HT-29 (cell line): Measurements from ENCODE around the gene REEP3. TPM values are rescaled to one million over a fixed set of nuclear protein-coding genes. Genes with fewer than 3 reads are reported as not detected.
"Not testable (repeated sequence)": the region's sequence is repeated elsewhere in the genome, so short reads cannot be mapped to it uniquely, and the experiment has no call there.

Source experiments
- DNase-seq: peaks from one replicate; pipeline ENCODE4 v3.0.0-alpha.2; 2015; ENCODE audit warnings: low spot score
- small RNA-seq: library from RNA; depleted of rRNA; stranded (forward); fragments of <200 nt; gene quantifications from one replicate; pipeline ENCODE3, GENCODE V24; 2014
- total RNA-seq: library from RNA; depleted of rRNA; stranded (reverse); fragments of >200 nt; shearing (Covaris generic); gene quantifications from 2 replicates; pipeline ENCODE4 v1.2.3, GENCODE V29; 2014; rRNA removed

Gene REEP3
- total RNA-seq, 1 experiment from 2014 or later = 10.8 TPM

GRCh38 chr10:63665006-63665580, 143.9 kb downstream of the REEP3 start:
- DNase-seq = not testable (repeated sequence)

GRCh38 chr10:63665670-63666134, 144.5 kb downstream of the REEP3 start:
- DNase-seq = no peak

GRCh38 chr10:63666836-63667383, 145.7 kb downstream of the REEP3 start:
- DNase-seq = no peak

- no peak for DNase-seq
Measured at GRCh38 chr10:63667596-63668480, 146.6 kb downstream of the REEP3 start.

- no peak for DNase-seq
Measured at GRCh38 chr10:63670291-63670898, 149.2 kb downstream of the REEP3 start.

GRCh38 chr10:63671317-63671937, 150.2 kb downstream of the REEP3 start:
- DNase-seq = no peak

- no peak for DNase-seq
Measured at GRCh38 chr10:63672491-63672890, 151.3 kb downstream of the REEP3 start.

GRCh38 chr10:63673246-63673645, 152.0 kb downstream of the REEP3 start:
- no peak for DNase-seq

- DNase-seq = no peak
Measured at GRCh38 chr10:63673846-63674245, 152.6 kb downstream of the REEP3 start.

Small RNA genes lying within 50 kb of the gene (small RNA-seq; reads per million reads assigned to genes)
- not detected for gene AC022022.1

Other genes starting within 250 kb of the REEP3 start
- gene JMJD1C, start 55.4 kb upstream of the REEP3 start, total RNA-seq = 31.8 and 32.5 TPM in 2 replicates